Natural killer cell (primary cell): ENCODE measurements around the gene ZBED2. TPM values are rescaled to one million over a fixed set of nuclear protein-coding genes. Genes with fewer than 3 reads are reported as not detected.

Experiments
- ATAC-seq, 3 donors: fragments of 150-1000 bp in 2 of 3; fragments of 200-7000 bp in 1 of 3; cut with Tn5 transposase; 1 replicate in 1 of 3; 2 replicates in 2 of 3; pipeline ENCODE4 v1.10.0; 2021; ENCODE audit warnings: mild to moderate bottlenecking in 2 of 3, moderate library complexity in 2 of 3
- DNase-seq, 2 donors: peaks; one replicate each; pipeline versions ENCODE4 v3.0.0 to v3.0.0-alpha.2; 2013 to 2021; ENCODE audit warnings: mixed read lengths in 1 of 2
- H3K27ac ChIP-seq: one replicate; pipeline ENCODE4 v1.5.1; 2013; ENCODE audit warnings: mild to moderate bottlenecking, low read length
- H3K27me3 ChIP-seq: one replicate; pipeline ENCODE4 v1.6.1; 2013; ENCODE audit warnings: low read length; ENCODE audit not compliant: control insufficient read depth, insufficient read depth
- H3K36me3 ChIP-seq: one replicate; pipeline ENCODE4 v1.6.1; 2013; ENCODE audit warnings: low read length; ENCODE audit not compliant: control insufficient read depth, insufficient read depth
- H3K4me1 ChIP-seq: one replicate; pipeline ENCODE4 v1.6.1; 2013; ENCODE audit warnings: low read length; ENCODE audit not compliant: control insufficient read depth, insufficient read depth
- H3K4me3 ChIP-seq: one replicate; pipeline ENCODE4 v1.5.1; 2013; ENCODE audit warnings: low read length
- H3K9me3 ChIP-seq: one replicate; pipeline ENCODE4 v1.6.1; 2013; ENCODE audit warnings: low read length; ENCODE audit not compliant: control insufficient read depth, insufficient read depth
- H3K27ac Mint-ChIP-seq, 2 donors: one replicate each; pipeline ENCODE4 v1.8.0; 2022; ENCODE audit warnings: mild to moderate bottlenecking in 2 of 2, mixed read lengths in 2 of 2, moderate library complexity in 1 of 2
- H3K27me3 Mint-ChIP-seq, 2 donors: one replicate each; pipeline ENCODE4 v1.8.0; 2022; ENCODE audit warnings: low read depth in 2 of 2, mixed read lengths in 2 of 2
- H3K36me3 Mint-ChIP-seq: one replicate; pipeline ENCODE4 v1.8.0; 2022; ENCODE audit warnings: mixed read lengths
- H3K4me1 Mint-ChIP-seq, 2 donors: one replicate each; pipeline ENCODE4 v1.8.0; 2022; ENCODE audit warnings: mixed read lengths in 2 of 2
- H3K4me3 Mint-ChIP-seq: one replicate; pipeline ENCODE4 v1.8.0; 2022; ENCODE audit warnings: mild to moderate bottlenecking, moderate library complexity, mixed read lengths
- H3K9me3 Mint-ChIP-seq, 2 donors: one replicate each; pipeline ENCODE4 v1.8.0; 2022; ENCODE audit warnings: mixed read lengths in 2 of 2
- WGBS: methylation state at CpG from one replicate; pipeline ENCODE4 v1.1.7; 2013; ENCODE audit warnings: missing lambda C conversion rate; ENCODE audit not compliant: insufficient coverage; 5-methylcytosine and 5-hydroxymethylcytosine counted together
- intact Hi-C: fragments of 100-400 bp; cut with micrococcal nuclease; formaldehyde crosslinking; loops from one replicate; pipeline ENCODE4 v1.14.2; 2022
- total RNA-seq, 4 donors: library from RNA; stranded (reverse); fragments of 120-200 nt in 1 of 4; gene quantifications; one replicate each; pipeline versions ENCODE4 v1.2.3 to v1.2.4, GENCODE V29; 2013 to 2022
- TF ChIP-seq, protein P1 (sequence below): fragments of 200-600 bp; IDR thresholded peaks from one replicate; pipeline ENCODE4 v1.8.0; 2022; ENCODE audit warnings: antibody characterized with exemption

ZBED2 gene
- total RNA-seq, 3 donors from 2014 or later (not counting 1 experiment from before 2014, with no cell fraction given), result 0.26 TPM; not detected in 2

DNA sequence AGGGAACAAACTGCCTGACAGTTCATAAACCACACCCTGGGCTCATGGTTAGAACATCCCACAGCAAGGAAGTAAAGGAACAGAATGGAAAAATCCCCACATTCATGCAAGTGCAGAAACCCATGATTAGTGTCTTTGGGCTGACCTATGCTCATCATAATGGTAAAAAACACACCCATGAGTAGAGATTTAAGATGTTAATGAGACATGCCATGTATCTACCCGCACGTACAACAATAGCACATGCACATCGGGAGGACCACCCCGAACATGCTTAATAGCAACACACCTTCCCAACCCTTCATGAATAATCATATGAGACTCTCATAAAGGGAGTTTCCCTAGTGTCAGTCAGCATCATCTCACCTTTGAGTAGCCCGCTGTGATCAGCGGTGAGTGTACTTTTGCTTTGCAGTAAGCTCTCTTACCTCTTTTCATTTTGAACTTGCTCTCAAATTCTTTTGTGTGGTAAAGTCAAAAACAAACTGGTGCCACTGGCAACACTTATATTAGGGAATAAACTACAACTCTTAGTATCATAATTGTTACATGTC lies 23.2 kb downstream of the ZBED2 start:
- Histone ChIP-seq H3K4me1 (peaks cover 5% of the 10 kb centered on the region), H3K27ac (no peak overlapping the region), H3K4me3 (no peak overlapping the region), H3K9me3 (no peaks in the 10 kb centered on the region), H3K36me3 (peaks cover 23% of the 10 kb centered on the region), H3K27me3 (no peaks in the 10 kb centered on the region)
- ATAC-seq (peak in 2 of 3 donors; percentile 66 to 70), DNase-seq (peak in 1 of 2 donors; percentile 65)
- Mint-ChIP-seq H3K4me1 (peaks cover 37 to 38% of the 10 kb centered on the region in 2 donors), H3K36me3 (peaks cover 7% of the 10 kb centered on the region), H3K4me3 (no peak overlapping the region), H3K27me3 (no peaks in the 10 kb centered on the region), H3K9me3 (no peaks in the 10 kb centered on the region), H3K27ac (peak overlapping the region; percentile 50 to 74)
- 86% methylated on average over 6 of the region's 6 CpGs for WGBS
- TF ChIP-seq, protein P1, sequence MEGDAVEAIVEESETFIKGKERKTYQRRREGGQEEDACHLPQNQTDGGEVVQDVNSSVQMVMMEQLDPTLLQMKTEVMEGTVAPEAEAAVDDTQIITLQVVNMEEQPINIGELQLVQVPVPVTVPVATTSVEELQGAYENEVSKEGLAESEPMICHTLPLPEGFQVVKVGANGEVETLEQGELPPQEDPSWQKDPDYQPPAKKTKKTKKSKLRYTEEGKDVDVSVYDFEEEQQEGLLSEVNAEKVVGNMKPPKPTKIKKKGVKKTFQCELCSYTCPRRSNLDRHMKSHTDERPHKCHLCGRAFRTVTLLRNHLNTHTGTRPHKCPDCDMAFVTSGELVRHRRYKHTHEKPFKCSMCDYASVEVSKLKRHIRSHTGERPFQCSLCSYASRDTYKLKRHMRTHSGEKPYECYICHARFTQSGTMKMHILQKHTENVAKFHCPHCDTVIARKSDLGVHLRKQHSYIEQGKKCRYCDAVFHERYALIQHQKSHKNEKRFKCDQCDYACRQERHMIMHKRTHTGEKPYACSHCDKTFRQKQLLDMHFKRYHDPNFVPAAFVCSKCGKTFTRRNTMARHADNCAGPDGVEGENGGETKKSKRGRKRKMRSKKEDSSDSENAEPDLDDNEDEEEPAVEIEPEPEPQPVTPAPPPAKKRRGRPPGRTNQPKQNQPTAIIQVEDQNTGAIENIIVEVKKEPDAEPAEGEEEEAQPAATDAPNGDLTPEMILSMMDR, result no peak
- intact Hi-C loops, result no loop called here

DNA sequence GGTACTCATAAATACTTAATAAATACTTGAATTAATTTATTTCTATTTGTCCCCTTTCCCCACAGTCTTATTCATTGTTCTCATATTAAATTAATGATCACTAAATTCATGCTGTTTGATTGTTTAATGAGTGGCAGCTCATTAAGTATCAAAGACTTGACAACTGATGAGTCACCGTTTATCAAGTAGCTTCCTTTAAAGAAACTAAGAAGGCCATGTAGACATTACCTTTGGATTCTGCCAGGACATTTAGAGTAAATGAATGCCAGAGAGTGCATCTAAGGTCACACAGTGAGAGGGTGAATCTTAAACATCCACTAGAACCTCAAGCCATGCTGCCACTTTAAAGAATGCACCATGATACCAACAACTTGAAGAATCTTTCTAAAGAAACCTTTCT lies 23.9 kb downstream of the ZBED2 start:
- no peaks in the 10 kb centered on the region for H3K27me3 ChIP-seq
- no peaks in the 10 kb centered on the region for H3K9me3 ChIP-seq
- intact Hi-C loops, result no loop called here
- peaks cover 7% of the 10 kb centered on the region for H3K36me3 Mint-ChIP-seq
- H3K4me1 ChIP-seq, result peaks cover 5% of the 10 kb centered on the region
- no peak overlapping the region for H3K4me3 Mint-ChIP-seq
- peaks cover 39 to 41% of the 10 kb centered on the region in 2 donors for H3K4me1 Mint-ChIP-seq
- H3K4me3 ChIP-seq, result no peak overlapping the region
- no peaks in the 10 kb centered on the region for H3K27me3 Mint-ChIP-seq
- H3K36me3 ChIP-seq, result peaks cover 23% of the 10 kb centered on the region
- H3K27ac Mint-ChIP-seq, result peak overlapping the region; percentile 50 to 74
- no peak overlapping the region for H3K27ac ChIP-seq
- no peaks in the 10 kb centered on the region for H3K9me3 Mint-ChIP-seq
- TF ChIP-seq, protein P1, result no peak
- no peak for DNase-seq
- no peak for ATAC-seq
- 76% methylated on average over 1 of the region's 1 CpG for WGBS

DNA sequence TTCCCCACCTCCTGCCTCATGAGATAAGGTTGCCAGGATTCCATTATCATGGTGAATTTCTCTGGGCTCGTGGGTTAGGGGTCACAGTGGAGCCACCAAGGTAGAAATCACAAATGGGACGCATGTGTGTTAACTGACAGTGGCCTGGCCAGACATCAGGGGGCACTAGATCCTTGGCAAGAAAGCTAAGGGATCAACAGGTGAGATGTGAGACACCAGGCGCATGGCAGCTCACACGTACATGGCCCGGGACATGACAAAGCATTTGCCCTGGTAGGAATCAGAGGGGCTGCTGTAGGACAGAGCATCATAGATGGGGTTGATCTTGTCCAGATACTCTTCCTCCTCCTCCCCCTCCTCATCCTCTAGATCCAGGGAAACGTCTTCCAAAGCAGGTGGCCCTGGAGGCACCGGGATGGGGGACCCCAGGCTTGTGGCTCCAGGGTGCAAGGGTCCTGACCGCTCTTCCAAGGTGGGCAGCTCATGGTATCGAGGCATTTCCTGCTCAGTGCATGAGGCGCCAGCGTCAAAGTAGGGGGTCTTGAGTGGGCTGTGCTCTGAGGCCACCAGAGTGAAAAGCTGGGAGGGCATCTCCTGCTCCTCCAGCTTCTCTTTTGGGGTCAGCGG lies 24.6 kb downstream of the ZBED2 start:
- Mint-ChIP-seq H3K36me3 (peaks cover 7% of the 10 kb centered on the region), H3K4me1 (peaks cover 42 to 45% of the 10 kb centered on the region in 2 donors), H3K27me3 (no peaks in the 10 kb centered on the region), H3K27ac (peak overlapping the region; percentile 50 to 74), H3K4me3 (no peak overlapping the region), H3K9me3 (no peaks in the 10 kb centered on the region)
- ATAC-seq, result no peak
- Histone ChIP-seq H3K9me3 (no peaks in the 10 kb centered on the region), H3K27ac (no peak overlapping the region), H3K27me3 (no peaks in the 10 kb centered on the region), H3K4me3 (no peak overlapping the region), H3K4me1 (peaks cover 5% of the 10 kb centered on the region), H3K36me3 (peaks cover 23% of the 10 kb centered on the region)
- intact Hi-C loops, result no loop called here
- DNase-seq, result no peak
- TF ChIP-seq, protein P1, result no peak
- 96% methylated on average over 12 of the region's 12 CpGs for WGBS

DNA sequence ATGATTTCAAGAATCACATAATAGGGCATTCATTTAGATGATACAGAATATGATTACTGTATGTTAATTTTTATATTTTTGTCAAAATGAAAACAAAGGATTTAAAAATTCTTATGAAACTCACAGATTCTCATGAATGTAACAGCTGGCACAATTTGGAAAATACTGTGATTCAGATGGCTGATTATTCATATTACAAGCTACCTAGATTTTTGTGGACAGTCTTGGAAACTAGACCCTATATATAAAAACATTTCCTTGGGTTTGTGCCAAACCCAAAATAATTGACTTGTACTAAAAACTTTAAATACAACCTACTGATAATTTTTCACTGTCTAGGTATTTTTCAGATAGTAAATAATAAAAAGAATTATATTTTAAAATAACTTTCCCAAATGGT lies 26.2 kb downstream of the ZBED2 start:
- no peaks in the 10 kb centered on the region for H3K27me3 Mint-ChIP-seq
- Histone ChIP-seq H3K4me1 (peaks cover 5% of the 10 kb centered on the region), H3K27me3 (no peaks in the 10 kb centered on the region), H3K9me3 (no peaks in the 10 kb centered on the region), H3K27ac (no peak overlapping the region), H3K4me3 (no peak overlapping the region), H3K36me3 (peaks cover 23% of the 10 kb centered on the region)
- no peak for ATAC-seq
- H3K36me3 Mint-ChIP-seq, result peaks cover 7% of the 10 kb centered on the region
- no peaks in the 10 kb centered on the region for H3K9me3 Mint-ChIP-seq
- intact Hi-C loops, result no loop called here
- H3K27ac Mint-ChIP-seq, result no peak overlapping the region
- peaks cover 54 to 55% of the 10 kb centered on the region in 2 donors for H3K4me1 Mint-ChIP-seq
- H3K4me3 Mint-ChIP-seq, result no peak overlapping the region
- TF ChIP-seq, protein P1, result no peak
- DNase-seq, result no peak
